ENCODE results near the gene LMX1A.

GRCh38 chr1:165402517-165403111 lies 46.1 kb upstream of the LMX1A start:
- no peak for TF ChIP-seq REST (IDR thresholded peaks at IDR 0.05; ENCODE audit: borderline replicate concordance)
- no peak for TF ChIP-seq CTCF (IDR thresholded peaks at IDR 0.05; ENCODE audit: poor library complexity, severe bottlenecking)
- TF ChIP-seq EZH2 (IDR thresholded peaks at IDR 0.05; ENCODE audit: borderline replicate concordance, insufficient read depth, low read length, poor library complexity, severe bottlenecking): no peak

Data from neural cell (in vitro differentiated cells).